NCI-H82 treated with DMSO at 0.1 percent for 48 hours (cell line): Measurements from ENCODE around the gene FAM76B.
A peak's percentile ranks its signal among the peaks of the same experiment; 100 is the strongest.
"Not testable (repeated sequence)": the region's sequence is repeated elsewhere in the genome, so short reads cannot be mapped to it uniquely, and the experiment has no call there.

Experiments
- DNase-seq: peaks from one replicate; lab custom pipeline; 2025; ENCODE audit not compliant: unreplicated experiment; lab: John Stamatoyannopoulos, UW

The FAM76B gene

DNA sequence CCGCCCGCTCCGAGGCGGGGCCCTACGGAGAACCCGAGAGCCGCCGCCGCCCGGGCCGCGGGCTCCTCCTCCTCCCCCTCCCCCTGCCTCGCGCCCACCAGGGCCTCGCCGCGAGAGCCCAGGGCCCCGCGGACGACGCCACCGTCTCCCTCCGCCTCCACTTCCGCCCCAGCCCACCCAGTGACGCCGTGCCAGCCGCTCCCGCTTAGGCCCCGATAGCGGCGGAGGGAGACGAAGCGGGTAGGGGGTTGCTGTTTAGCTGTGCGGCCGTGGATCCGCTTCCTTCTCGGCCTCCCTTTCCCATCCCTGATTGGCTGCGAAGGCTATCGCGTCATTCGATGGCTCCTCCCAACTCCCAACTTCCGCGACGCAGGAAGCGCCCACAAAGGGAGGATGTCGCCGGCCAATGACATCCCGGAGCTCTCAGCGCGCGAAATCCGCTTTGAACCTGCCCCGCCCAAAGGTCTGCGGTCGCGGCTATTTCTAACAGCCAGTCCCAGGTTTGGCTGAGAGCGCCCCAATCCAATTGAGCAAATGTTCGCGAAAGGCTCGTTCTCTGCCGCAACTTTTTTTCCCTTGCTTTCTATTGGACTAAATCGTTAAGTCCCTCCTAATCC lies at the start of gene FAM76B:
Gene FAM76B, minus strand, starts transcription at position 277 of the 617 bp plus-strand sequence. CDS start 304 bp downstream, outside the sequence.
- DNase-seq = peak; percentile 88

DNA sequence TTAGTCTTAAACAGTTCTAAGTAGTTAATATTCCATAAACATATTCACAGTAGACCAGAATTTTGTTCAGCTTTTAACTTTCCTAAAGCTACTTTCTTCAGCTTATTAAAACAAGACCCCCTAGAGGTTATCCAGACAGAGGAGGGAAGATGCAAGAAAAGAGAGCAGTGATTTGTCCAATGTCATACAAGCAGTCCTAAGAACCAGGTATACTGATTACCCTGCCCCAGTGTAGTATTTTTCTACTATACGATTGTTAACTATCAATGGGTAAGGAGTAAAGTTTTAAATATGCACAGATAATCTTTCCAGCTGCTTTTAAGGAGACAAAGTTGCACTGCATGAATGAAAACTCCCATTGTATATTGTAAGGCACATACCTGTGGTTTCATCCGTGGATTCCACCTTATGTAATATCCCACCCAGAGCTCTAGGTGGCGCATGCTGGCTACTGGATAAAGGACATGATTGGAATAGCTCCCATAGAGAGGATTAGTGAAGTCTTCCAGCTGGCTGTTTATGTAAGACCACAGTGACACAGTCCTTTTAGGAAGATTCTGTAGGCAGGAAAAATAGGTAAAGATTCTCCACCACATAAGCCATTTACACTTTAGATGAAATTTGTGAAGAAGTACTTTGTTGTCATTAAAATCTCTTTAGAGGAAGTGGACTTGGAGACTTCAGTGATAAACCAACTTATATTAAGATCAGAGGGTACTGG lies 46.3 kb upstream of the FAM76B start:
- peak; percentile 62 for DNase-seq

DNA sequence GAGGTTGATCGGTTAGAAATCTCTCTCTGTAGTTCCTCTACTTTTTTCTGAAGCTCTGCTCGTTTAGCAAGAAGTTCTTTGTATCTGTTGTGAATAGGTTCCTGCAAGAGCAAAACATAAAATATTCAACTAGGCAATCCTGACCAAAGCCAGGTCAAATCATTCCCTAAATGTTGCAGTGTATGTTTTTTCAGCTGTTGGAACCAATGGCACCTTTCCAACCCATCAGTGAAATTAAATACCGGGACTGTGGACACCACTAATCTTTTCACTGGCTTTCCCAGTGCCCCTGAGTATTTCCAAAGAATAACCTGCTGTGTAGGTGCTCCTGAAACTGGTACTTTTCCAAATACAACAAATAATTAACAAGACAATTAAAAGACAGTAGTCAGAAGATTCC lies 45.8 kb upstream of the FAM76B start:
- no peak for DNase-seq

DNA sequence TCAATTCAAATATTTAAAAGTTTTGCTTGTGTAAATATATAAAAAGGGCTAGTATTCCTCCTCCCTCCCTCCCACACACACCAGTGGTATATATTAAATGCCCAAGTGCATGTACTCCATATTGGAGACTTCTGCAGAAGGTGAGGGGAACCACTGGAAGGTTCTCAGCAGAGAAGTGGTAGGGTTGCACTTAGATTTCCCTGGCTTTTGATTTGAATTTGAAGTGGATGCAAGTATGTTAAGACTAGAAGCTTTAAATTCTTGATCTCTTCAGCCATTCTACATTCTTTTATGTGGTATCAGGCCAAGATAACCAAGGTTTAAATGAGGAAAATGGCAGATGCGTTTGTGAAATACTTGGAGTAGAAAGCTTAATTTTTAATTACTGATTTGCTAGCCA lies 43.8 kb upstream of the FAM76B start:
- DNase-seq = no peak

DNA sequence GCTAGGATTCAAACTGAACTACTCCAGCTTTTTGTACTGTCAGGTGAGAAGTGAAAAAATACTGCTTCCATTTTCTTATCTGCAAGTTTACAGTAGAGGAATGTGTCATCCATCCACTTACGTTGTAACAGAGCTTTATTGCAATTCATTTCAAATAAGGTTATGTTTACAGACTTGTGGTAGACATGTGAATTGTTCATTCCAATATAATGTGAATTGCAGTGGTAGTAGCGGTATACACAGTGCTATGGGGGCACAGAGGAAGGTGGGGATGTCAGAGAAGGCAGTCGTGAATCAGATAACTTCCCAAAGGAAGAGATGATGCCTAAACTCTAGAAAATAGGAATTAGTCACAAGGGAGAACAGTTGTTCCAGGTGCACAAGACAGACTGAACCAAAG lies 43.2 kb upstream of the FAM76B start:
- DNase-seq = no peak

DNA sequence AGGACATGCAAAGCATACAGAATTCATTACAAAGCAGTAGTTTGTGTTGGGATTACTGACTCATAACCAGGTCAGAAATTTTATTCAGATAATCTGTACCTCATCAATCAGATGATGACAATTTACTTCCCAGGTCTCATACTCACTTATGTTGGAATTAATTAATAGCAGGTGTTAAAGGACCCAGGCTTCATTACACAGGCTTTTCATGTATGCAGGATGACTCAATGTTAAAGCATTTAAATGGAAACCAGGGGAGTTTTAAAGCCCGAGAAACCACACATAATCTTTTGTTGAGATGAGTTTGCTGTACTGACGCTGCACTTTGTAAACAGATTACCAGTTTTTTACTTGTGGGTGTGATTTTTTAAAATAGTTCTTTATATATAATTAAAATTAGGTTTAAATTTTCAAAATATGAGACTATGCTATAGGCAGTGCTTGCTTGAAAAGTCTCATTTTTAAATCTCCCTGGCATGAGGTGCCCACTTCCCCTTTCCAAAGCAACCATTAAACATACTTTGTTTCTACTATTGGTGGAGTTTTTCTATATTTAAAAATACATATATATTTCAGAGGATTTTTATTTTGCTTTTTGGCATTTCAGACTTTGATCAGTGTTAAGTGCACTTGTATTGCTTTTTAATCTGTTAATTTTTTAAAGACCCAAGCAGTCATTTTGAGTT lies 41.8 kb upstream of the FAM76B start:
- no peak for DNase-seq

DNA sequence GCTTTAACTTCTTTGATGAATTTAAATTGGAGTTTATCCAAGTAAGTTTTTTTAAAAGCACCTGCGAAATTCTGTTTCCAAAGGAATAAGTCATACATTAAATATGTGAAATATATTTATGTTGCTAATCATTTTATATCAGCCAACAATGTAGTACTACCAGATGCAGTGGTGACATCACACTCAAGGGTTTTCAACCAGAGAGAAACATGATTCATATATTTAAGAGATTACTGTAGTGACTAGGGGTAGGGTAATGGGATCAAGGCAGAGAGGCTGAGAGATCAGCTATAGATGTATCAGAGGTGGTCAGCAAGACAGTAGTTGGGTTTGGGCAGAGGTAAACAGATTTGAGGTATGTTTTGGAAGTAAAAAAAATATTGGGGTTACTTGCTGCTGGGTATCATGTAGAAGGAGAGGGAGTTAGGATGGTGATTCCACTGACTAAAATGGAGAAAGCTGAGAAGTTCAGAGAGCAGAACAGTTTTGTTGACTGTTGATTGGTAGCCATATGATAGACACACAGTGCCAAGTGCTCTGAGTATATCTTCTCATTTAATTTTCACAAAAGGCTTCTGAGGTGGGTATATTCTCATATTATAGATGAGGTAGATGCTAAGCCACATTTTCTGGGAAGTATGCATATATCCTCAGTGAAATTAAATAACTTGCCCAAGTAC lies 40.1 kb upstream of the FAM76B start:
- no peak for DNase-seq

DNA sequence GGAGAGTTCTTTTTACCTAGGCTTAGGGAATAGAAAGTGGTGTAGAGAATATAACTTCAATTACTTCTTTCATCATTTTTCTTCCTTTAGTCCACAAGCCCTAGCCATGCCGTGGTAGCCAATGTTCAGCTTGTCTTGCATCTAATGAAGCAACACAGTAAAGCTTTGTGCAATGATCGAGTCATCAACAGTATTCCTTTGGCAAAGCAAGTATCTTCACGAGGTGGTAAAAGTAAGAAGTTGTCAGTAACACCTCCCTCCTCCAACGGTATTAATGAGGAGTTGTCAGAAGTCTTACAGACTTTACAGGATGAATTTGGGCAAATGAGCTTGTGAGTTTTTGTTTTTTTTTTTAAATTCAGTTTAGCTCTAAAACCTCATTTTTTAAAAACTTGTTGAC lies 38.1 kb upstream of the FAM76B start:
- no peak for DNase-seq

DNA sequence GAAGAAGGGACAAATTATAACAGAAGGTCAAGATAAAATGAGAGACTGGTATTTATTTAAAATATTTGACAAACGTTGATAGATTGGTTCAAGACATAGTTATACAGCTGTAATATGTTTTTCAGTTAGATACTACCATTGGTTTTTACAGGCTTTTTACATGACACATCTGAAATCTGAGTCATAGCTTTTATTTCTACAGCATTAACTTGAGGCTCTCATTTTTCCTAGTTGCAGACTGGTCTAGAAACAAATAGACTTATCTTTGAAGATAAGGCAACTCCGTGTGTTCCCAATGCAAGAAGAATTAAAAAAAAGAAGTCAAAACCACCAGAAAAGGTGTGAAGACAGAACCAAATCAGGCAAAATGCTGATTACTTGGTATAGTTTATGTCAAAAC lies 32.1 kb upstream of the FAM76B start:
- DNase-seq = no peak

DNA sequence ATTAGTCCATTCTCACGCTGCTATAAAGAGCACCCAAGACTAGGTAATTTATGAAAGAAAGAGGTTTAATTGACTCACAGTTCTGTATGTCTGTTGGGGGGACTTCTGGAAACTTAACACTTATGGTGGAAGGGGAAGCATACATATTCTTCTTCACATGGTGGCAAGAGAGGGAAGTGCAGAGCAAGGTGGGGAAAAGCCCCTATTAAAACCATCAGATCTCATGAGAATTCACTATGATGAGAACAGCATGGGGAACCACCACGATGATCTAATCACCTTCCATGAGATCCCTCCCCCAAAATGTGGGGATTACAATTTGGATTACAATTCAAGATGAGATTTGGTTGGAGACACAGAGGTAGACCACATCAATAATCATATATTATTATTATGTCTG lies 26.5 kb upstream of the FAM76B start:
- DNase-seq = no peak

DNA sequence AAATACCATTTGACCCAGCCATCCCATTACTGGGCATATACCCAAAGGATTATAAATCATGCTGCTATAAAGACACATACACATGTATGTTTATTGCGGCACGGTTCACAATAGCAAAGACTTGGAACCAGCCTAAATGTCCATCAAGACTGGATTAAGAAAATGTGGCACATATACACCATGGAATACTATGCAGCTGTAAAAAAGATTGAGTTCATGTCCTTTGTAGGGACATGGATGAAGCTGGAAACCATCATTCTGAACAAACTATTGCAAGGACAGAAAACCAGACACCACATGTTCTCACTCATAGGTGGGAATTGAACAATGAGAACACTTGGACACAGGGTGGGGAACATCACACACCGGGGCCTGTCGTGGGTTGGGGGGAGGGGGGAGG lies 21.5 kb upstream of the FAM76B start:
- DNase-seq = not testable (repeated sequence)

DNA sequence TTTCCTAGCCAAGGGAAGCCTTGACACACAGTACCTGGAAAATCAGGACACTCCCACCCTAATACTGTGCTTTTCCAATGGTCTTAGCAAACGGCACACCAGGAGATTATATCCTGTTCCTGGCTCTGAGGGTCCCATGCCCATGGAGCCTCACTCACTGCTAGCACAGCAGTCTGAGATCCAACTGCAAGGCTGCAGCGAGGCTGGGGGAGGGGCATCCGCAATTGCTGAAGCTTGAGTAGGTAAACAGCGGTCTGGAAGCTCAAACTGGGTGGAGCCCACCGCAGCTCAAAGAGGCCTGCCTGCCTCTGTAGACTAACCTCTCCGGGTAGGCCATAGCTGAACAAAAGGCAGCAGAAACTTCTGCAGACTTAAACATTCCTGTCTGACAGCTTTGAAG lies 16.9 kb upstream of the FAM76B start:
- not testable (repeated sequence) for DNase-seq

DNA sequence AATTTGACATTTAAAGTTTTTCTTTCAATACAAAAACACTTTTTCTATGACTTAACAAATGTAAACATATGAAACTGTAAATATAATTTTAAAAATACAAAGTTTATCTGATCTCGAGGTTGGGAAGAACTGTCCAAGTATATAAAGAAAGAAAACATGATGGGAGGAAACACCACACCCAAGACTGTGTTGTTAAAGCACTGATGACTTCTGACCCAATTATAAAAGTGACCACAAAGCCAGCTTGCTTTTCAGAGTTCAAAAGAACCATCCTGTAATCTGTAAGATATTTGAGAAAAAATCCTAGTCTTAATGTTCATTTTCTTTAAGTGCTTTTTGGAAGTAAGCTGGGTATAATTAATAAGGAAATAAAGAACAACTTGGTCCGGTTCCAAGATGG lies 16.3 kb upstream of the FAM76B start:
- no peak for DNase-seq

DNA sequence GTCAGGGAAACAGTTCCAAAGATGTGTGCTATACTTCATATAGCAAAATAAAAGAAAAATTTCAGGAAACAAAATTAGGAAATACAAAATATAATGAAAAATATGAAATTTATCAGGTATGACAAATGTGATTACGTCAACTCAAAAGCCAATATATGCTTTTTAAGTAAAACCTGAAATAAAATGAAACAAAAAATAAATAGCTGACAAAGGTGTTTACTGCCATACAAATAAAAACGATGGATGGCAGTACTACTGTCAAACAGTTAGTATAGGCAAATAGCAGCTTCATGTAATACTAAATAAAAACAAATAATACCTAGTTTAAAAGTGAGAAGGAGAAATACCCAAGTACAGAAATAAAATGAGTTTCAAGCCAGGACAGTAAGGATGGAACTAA lies 14.4 kb upstream of the FAM76B start:
- no peak for DNase-seq

DNA sequence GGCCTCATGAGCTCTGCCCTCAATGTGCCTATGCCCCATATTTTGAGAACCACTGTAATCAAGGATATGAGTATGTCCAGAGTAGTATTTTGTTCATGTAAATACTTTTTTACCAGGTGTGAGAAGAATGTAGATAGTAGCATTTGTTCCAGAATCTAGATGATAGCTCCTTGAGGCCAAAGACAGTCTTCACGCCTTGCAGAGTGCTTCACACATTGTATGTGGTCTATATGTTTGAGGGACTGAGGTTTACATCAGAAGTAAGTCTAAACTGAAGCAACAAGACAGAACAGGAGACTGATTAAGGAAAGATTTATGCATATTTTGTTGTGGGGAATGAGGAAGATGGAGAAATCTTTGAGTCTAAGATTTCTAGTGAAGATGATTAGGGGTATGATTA lies 13.2 kb upstream of the FAM76B start:
- no peak for DNase-seq

DNA sequence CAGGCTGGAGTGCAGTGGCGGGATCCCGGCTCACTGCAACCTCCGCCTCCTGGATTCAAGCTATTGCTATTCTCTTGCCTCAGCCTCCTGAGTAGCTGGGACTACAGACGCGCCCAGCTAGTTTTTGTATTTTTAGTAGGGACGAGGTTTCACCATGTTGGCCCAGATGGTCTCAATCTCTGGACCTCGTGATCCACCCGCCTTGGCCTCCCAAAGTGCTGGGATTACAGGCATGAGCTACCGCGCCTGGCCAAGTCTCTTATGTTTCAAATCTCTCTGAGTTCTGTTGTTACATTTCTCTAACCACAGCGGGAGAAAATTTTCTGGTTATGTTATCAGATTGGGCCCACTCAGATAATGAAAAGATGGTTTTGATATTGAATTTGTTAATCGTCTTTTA lies 10.9 kb upstream of the FAM76B start:
- no peak for DNase-seq

DNA sequence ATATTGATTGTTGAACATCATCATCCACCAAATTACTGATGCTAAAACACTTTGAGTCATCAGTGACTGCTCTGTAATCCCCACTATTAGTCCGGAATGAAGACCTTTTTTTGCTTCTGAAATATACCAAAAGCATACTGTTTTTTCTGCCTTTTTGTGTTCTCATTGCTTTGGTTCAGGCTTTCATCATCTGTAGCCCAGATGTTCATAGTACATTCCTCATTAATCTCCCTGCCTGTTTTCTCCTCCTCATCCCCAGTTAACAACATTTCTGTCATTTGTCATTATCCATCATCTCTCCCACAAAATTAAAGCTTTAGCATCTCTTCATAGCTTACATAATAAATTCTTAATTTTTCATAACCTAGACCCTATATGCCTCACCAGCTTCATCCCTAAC lies 10.0 kb upstream of the FAM76B start:
- DNase-seq = no peak

DNA sequence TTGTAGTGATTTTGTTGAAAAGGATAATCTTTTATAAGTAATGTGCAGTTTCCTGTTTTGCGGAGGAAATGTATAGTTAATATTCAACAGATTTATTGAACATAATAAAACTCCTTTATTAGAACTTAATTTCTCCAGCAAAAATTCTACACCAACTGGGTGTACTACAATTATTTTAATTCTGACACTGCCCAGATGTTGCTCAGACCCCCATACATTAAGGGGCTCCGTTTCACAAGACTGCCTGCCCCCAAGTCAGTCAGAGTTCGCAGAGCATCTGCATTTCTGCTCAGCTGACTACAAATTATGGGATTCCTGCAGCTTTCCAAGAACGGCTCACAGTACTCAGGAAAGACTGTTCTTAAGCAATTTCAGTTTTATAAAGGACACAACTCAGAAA lies 6.9 kb upstream of the FAM76B start:
- DNase-seq = no peak

DNA sequence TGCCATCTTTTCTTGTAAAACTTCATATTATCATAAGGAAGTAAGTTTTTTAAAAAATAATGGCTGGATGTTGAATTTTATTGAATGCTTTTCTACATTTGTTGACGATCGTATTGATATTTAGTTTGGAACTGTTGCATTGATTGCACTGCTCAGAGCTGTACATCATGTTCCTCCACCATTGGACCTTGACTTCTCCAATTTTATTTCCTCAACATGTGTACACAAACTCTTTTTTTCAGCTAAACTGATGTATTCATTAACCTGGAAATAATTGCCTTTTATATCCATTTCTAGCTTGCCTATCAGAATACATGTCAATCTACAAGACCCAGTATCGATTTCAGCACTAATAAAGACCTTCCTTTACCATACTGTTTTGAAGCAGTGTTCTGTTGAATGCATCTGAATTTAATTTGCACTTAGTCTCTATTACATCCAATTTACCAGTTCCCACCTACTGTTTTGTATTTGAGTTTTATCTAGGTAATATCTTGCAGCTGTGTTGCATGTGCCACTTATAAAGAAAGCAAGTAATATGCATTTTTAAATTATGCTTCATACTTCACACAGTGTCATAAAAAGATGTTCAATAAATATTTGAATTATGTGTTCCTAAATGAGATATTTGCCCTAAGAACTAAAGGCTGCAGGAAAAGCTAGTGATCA lies 6.2 kb upstream of the FAM76B start:
- no peak for DNase-seq

DNA sequence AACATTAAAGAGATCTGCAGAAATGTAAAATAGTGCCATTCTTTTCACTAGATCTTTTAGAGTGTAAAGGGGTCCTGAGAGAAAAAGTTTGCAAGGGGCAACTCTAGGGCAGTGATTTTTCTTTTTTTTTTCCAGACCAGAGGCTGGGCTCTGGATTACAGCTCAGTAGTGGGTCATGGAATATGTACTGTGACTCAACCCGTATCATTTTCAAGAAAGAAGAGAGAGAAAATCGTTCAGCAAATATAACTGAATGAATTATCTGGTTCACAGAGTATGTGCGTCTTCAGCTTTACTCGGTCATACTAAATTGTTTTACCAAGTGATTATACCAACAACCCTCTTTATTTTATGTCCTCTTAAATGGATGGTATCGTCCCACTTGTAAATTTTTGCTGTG lies 4.5 kb upstream of the FAM76B start:
- no peak for DNase-seq

DNA sequence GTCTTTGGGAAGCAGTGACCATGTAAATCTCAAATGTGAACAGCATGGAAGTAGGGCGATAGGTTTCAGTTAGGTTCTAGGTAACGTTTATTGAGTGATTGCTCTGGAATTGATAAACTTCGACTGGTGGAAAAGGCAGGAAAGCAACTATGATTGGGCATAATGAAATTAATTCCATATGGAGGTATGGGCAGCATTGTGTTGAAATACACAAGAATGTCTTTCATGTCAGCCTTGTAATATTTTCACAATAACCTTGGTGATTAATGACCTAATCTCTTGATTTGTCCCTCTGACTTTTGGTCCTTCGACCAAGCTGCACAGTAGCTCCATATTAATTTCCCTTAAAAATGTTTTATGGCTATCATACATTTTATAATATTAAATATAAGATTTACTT lies 3.5 kb upstream of the FAM76B start:
- DNase-seq = no peak
